Testis (tissue), 3 donors: ENCODE results near the gene BICC1. TPM values are rescaled to one million over a fixed set of nuclear protein-coding genes. Genes with fewer than 3 reads are reported as not detected.

Experiments used
- DNase-seq: peaks from one replicate; pipeline ENCODE4 v3.0.0-alpha.2; 2019
- H3K27ac ChIP-seq, 2 donors: fragments of 200-600 bp; sonication (generic); one replicate each; pipeline ENCODE4 v1.5.1; 2019
- H3K27me3 ChIP-seq: fragments of 200-600 bp; sonication (generic); one replicate; pipeline ENCODE4 v1.5.1; 2019
- H3K36me3 ChIP-seq: fragments of 200-600 bp; sonication (generic); one replicate; pipeline ENCODE4 v1.5.1; 2017; ENCODE audit warnings: low read depth; ENCODE audit errors: missing control alignments
- H3K4me1 ChIP-seq: fragments of 200-600 bp; sonication (generic); one replicate; pipeline ENCODE4 v1.5.1; 2019
- H3K4me3 ChIP-seq, 2 donors: fragments of 200-600 bp; sonication (generic); one replicate each; pipeline ENCODE4 v1.5.1; 2017 to 2019
- H3K9me3 ChIP-seq: fragments of 200-600 bp; sonication (generic); one replicate; pipeline ENCODE4 v1.5.1; 2017
- CTCF ChIP-seq, 3 experiments: fragments of 450-650 bp in 2 of 3; fragments of 200-600 bp in 1 of 3; sonication (generic) in 1 of 3; IDR thresholded peaks; one replicate each; pipeline ENCODE4 v1.5.1; 2016 to 2019; ENCODE audit warnings: antibody characterized with exemption in 3 of 3, mild to moderate bottlenecking in 2 of 3, moderate library complexity in 1 of 3
- POLR2A ChIP-seq: fragments of 450-650 bp; IDR thresholded peaks from one replicate; pipeline ENCODE4 v1.6.1; 2017; ENCODE audit warnings: antibody characterized with exemption, mild to moderate bottlenecking, moderate library complexity
- WGBS, 2 donors: methylation state at CpG; one replicate each; pipeline ENCODE4 v1.1.5; 2018; 5-methylcytosine and 5-hydroxymethylcytosine counted together
- intact Hi-C: fragments of 100-400 bp; cut with DNase I; formaldehyde crosslinking; loops from one replicate; pipeline ENCODE4 v1.15.1; 2023; ENCODE audit warnings: low total_unique reads
- polyA plus RNA-seq: library from polyadenylated mRNA; stranded (reverse); fragments of 350-450 nt; fragmentation: Illumina TruSeq; extraction: RNeasy Lipid Tissue Mini Kit (QIAGEN cat#74804); gene quantifications from one replicate; pipeline ENCODE4 v1.2.3, GENCODE V29; 2014; ENCODE audit warnings: low read depth, low replicate concordance; ENCODE audit not compliant: insufficient read depth
- total RNA-seq, 2 donors: library from RNA; depleted of rRNA; stranded (reverse); fragments of >200 nt; gene quantifications; one replicate each; pipeline ENCODE4 v1.2.3, GENCODE V29; 2016

The BICC1 gene
- total and polyA plus RNA-seq, 3 donors from 2014 or later: 8.7 to 14.1 (median 10.0) TPM

GRCh38 chr10:58821752-58822056, 309.0 kb downstream of the BICC1 start:
- H3K27ac ChIP-seq: no peak overlapping the region
- TF ChIP-seq POLR2A (no peak), CTCF (IDR thresholded peaks at IDR 0.05) (no peak)
- no peak for DNase-seq
- no peaks in the 10 kb centered on the region for H3K27me3 ChIP-seq
- H3K36me3 ChIP-seq: no peaks in the 10 kb centered on the region
- 84 to 87% methylated on average over 1 of the region's 1 CpG for whole genome bisulfite sequencing, 2 donors
- H3K4me1 ChIP-seq: no peaks in the 10 kb centered on the region
- H3K9me3 ChIP-seq: no peaks in the 10 kb centered on the region
- H3K4me3 ChIP-seq: no peak overlapping the region
- intact Hi-C loops: no loop called here

- Histone ChIP-seq H3K27ac (no peak overlapping the region), H3K4me3 (no peak overlapping the region), H3K36me3 (no peaks in the 10 kb centered on the region), H3K4me1 (no peaks in the 10 kb centered on the region), H3K27me3 (no peaks in the 10 kb centered on the region), H3K9me3 (no peaks in the 10 kb centered on the region)
- intact Hi-C loops: no loop called here
- TF ChIP-seq CTCF (IDR thresholded peaks at IDR 0.05) (no peak), POLR2A (no peak)
- DNase-seq: no peak
- 81 to 92% methylated on average over 1 of the region's 1 CpG for WGBS, 2 donors
Observed at GRCh38 chr10:58823983-58824382, 311.3 kb downstream of the BICC1 start.

- no peak for DNase-seq
- Histone ChIP-seq H3K36me3 (no peaks in the 10 kb centered on the region), H3K27ac (no peak overlapping the region), H3K4me1 (no peaks in the 10 kb centered on the region), H3K9me3 (no peaks in the 10 kb centered on the region), H3K27me3 (no peaks in the 10 kb centered on the region), H3K4me3 (no peak overlapping the region)
- no peak for TF ChIP-seq CTCF (IDR thresholded peaks at IDR 0.05)
- no peak for TF ChIP-seq POLR2A
- intact Hi-C loops: no loop called here
- WGBS, 2 donors: 91 to 95% methylated on average over 2 of the region's 2 CpGs
Observed at GRCh38 chr10:58824396-58824795, 311.7 kb downstream of the BICC1 start.

- Histone ChIP-seq H3K36me3 (no peaks in the 10 kb centered on the region), H3K27me3 (no peaks in the 10 kb centered on the region), H3K4me3 (no peak overlapping the region), H3K9me3 (no peaks in the 10 kb centered on the region), H3K4me1 (no peaks in the 10 kb centered on the region), H3K27ac (no peak overlapping the region)
- WGBS, 2 donors: 41 to 46% methylated on average over 6 of the region's 6 CpGs
- intact Hi-C loops: no loop called here
- no peak for DNase-seq
- TF ChIP-seq CTCF (IDR thresholded peaks at IDR 0.05): no peak
- TF ChIP-seq POLR2A: no peak
Observed at GRCh38 chr10:58826694-58827093, 314.0 kb downstream of the BICC1 start.

- intact Hi-C loops: no loop called here
- Histone ChIP-seq H3K27me3 (no peaks in the 10 kb centered on the region), H3K4me1 (no peaks in the 10 kb centered on the region), H3K4me3 (no peak overlapping the region), H3K27ac (no peak overlapping the region), H3K9me3 (no peaks in the 10 kb centered on the region), H3K36me3 (no peaks in the 10 kb centered on the region)
- no peak for TF ChIP-seq CTCF (IDR thresholded peaks at IDR 0.05)
- TF ChIP-seq POLR2A: no peak
- WGBS, 2 donors: 82 to 95% methylated on average over 3 of the region's 3 CpGs
- no peak for DNase-seq
Observed at GRCh38 chr10:58827381-58827780, 314.7 kb downstream of the BICC1 start.
